BLaER1 treated with 17β-estradiol and CSF1 and Interleukin-3, amounts not matched to agents 10 nM and 100 nM (cell line): ENCODE results near the gene LRRC32.
"Not testable (repeated sequence)": the region's sequence is repeated elsewhere in the genome, so short reads cannot be mapped to it uniquely, and the experiment has no call there.

Source experiments
- H3K27ac ChIP-seq, 11 experiments: shearing (Covaris generic); formaldehyde crosslinking; 2 replicates each; pipeline ENCODE4 v1.8.1; 2022
- H3K27me3 ChIP-seq, 11 experiments: shearing (Covaris generic); formaldehyde crosslinking; 2 replicates each; pipeline ENCODE4 v1.8.1; 2022
- H3K36me3 ChIP-seq, 11 experiments: shearing (Covaris generic); formaldehyde crosslinking; 2 replicates each; pipeline ENCODE4 v1.8.1; 2022
- H3K4me1 ChIP-seq, 10 experiments: shearing (Covaris generic); formaldehyde crosslinking; 2 replicates each; pipeline ENCODE4 v1.8.1; 2022
- H3K4me2 ChIP-seq, 11 experiments: shearing (Covaris generic); formaldehyde crosslinking; 2 replicates each; pipeline ENCODE4 v1.8.1; 2022
- H3K4me3 ChIP-seq, 10 experiments: shearing (Covaris generic); formaldehyde crosslinking; 2 replicates each; pipeline ENCODE4 v1.8.1; 2022
- H3K9ac ChIP-seq, 11 experiments: shearing (Covaris generic); formaldehyde crosslinking; 2 replicates each; pipeline ENCODE4 v1.8.1; 2022
- H3K9me3 ChIP-seq, 11 experiments: shearing (Covaris generic); formaldehyde crosslinking; replicated peaks in 1 of 11; 2 replicates each; pipeline ENCODE4 v1.8.1; 2022
- H4K20me1 ChIP-seq, 11 experiments: shearing (Covaris generic); formaldehyde crosslinking; 2 replicates each; pipeline ENCODE4 v1.8.1; 2022
- Cebpa-rat ChIP-seq, 11 experiments: shearing (Covaris generic); IDR thresholded peaks; 2 replicates each; pipeline ENCODE4 v1.8.1; 2022

LRRC32 gene

DNA sequence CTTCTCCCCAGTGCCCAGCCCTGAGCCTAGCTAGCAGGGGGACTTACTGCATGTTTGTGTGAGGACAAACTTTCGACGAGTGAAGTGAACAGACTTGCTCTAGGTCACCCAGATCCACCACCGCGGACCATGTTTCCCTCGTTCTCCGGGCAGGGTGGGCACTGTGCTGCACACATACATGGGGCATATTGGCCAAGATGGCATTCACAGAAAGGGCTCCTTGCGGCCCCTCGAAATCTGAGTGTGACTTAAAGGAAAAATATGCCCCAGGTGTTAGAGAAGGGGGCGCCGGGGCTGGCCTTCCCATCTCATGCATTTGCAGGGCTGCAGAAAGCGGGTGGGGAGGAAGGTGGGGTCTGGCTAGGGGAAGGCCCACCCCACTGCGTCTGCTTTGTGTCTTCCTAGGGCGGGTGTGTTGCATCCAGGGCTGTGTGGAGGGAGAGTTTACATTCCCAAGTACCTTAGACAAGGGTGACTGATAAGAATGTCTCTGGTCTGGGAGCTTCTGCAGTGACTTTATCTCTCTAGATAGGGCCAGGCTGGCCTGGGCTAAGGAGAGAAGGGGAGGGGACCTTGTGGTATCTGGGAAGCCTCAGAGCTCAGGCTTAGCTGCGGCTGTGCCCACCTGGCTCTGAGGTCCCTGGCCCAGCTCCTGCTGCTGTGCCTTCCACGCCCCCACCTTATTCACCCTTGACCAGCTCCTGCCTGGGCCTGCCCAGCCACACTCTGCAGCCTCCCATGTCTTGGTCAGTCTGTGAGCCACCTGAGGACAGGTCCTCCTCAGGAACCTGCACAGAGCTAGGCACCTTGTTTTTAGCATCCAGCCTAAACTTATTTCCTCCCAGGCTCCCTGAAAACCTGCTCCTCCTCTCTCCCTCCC lies 45.8 kb downstream of the LRRC32 start:
- peaks cover 0 to 13% (median 0%) of the 10 kb centered on the region in 11 experiments; a peak in 4 of 22 replicates for H3K27me3 ChIP-seq
- H3K9ac ChIP-seq = no peak overlapping the region
- peaks cover 0 to 14% (median 11%) of the 10 kb centered on the region in 11 experiments; a peak in 20 of 22 replicates for H3K9me3 ChIP-seq
- no peak for TF ChIP-seq Cebpa-rat (IDR thresholded peaks at IDR 0.05)
- no peak overlapping the region for H3K4me3 ChIP-seq
- H3K27ac ChIP-seq = no peak overlapping the region
- no peak overlapping the region for H3K4me2 ChIP-seq
- H4K20me1 ChIP-seq = no peaks in the 10 kb centered on the region; a peak in 3 of 22 replicates
- peaks cover 0 to 7% (median 0%) of the 10 kb centered on the region in 11 experiments; a peak in 2 of 22 replicates for H3K36me3 ChIP-seq
- peaks cover 34 to 47% (median 37%) of the 10 kb centered on the region in 10 experiments for H3K4me1 ChIP-seq

DNA sequence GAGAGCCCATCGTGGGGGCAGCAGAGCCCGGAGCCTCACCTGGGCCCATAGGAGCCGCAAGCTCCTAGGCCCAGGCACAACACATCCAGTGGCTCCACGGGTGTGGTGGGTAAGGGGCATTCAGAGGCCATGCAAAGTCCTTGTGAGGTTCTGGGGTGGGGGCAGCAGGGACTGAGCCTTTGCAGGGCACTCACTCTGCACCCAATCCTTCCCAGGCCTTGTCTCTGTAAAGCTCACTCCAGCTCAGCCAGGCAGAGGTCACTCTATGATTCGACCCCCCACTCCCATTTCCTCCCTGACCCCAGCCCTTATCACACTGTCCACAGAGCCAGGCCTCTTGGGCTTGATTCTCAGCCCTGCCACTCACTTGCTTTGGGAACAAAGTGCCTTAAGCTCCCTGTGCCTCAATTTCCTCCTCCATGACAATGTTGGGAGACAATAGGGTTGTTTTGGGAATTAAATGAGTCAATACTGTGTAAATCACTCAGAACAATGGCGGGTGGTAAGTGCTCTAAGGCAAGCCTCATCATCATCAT lies 46.6 kb downstream of the LRRC32 start:
- Histone ChIP-seq H3K9me3 (peaks cover 0 to 16% (median 11%) of the 10 kb centered on the region in 11 experiments; a peak in 20 of 22 replicates), H3K9ac (no peak overlapping the region), H3K27me3 (peaks cover 0 to 13% (median 0%) of the 10 kb centered on the region in 11 experiments; a peak in 4 of 22 replicates), H3K27ac (no peak overlapping the region), H3K4me2 (peak overlapping the region in 1 of 11 experiments; percentile 15; a peak in 2 of 22 replicates), H4K20me1 (no peaks in the 10 kb centered on the region; a peak in 3 of 22 replicates), H3K4me1 (peaks cover 26 to 40% (median 29%) of the 10 kb centered on the region in 10 experiments), H3K36me3 (peaks cover 0 to 7% (median 0%) of the 10 kb centered on the region in 11 experiments; a peak in 2 of 22 replicates), H3K4me3 (no peak overlapping the region)
- TF ChIP-seq Cebpa-rat (IDR thresholded peaks at IDR 0.05) = no peak

DNA sequence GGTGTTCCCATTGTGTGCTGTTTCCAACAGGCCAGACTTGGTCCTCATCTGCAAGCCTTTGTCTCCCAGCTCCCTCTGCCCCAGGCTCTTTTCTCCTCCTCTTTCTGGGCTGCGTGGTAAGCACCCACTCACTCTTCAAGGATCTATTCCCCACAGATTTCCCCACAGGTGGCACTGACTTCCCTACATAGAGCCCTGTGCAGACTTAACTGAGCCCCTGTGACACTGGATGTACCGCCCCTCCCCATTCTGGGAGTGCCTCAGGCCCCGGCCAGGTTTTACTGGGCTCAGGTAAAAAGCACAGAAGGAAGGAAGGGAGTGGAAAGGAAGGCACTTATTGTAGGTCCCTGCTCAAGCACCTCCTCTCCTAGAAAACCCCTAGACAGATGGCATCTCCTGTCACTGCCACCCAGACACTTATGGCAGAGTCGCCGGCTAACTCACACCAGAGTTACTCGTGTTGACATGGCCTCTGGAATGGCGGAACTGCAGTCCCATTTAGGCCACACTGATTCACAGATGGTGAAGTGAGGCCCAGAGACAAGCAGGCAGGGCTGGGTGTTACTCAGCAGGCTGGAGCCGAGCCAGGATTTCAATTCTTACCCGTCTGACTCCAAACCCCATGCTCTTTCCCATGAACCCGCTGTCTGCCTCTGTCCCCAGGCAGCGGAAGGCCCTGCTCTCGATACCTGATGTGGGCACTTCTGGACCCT lies 47.2 kb downstream of the LRRC32 start:
- H3K4me2 ChIP-seq = peak overlapping the region in 2 of 11 experiments; percentile 12 to 15; a peak in 2 of 22 replicates
- peaks cover 0 to 13% (median 0%) of the 10 kb centered on the region in 11 experiments; a peak in 4 of 22 replicates for H3K27me3 ChIP-seq
- H3K9me3 ChIP-seq = peaks cover 4 to 22% (median 14%) of the 10 kb centered on the region in 11 experiments; a peak in 20 of 22 replicates
- no peaks in the 10 kb centered on the region; a peak in 3 of 22 replicates for H4K20me1 ChIP-seq
- TF ChIP-seq Cebpa-rat (IDR thresholded peaks at IDR 0.05) = no peak
- no peak overlapping the region for H3K4me3 ChIP-seq
- H3K4me1 ChIP-seq = peaks cover 20 to 33% (median 23%) of the 10 kb centered on the region in 10 experiments
- H3K27ac ChIP-seq = no peak overlapping the region
- H3K36me3 ChIP-seq = peaks cover 0 to 7% (median 0%) of the 10 kb centered on the region in 11 experiments; a peak in 2 of 22 replicates
- no peak overlapping the region; a peak in 1 of 22 replicates for H3K9ac ChIP-seq

DNA sequence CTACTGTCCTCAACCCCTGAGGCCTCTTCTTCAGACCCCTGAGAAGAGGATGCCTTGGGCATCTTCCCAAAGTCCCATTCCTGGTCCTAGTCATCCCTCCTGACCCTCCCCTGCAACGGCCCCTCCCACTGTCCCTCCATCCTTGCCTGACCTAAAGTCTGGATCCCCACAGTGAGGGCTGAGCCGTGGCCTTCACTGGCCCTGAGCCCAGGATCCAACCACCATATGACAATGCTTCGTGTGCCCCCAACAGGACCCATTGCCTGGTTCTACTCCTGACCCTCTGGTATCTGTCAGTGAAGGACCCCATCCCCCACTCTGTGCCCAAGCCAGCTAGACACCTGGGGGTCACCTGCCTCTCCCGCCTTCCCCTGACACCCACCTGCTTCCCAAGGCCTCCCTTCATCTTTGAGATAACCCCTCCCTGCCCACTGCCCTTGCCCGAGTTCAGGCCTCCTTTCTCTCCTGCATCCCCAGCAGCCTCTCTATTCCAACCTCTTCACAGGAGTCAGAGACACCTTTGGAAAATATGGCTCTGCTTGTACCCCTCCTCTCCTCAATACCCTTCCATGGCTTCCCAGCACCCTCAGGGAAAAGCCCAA lies 48.0 kb downstream of the LRRC32 start:
- peak overlapping the region in 2 of 11 experiments; percentile 7 to 12; a peak in 1 of 22 replicates for H3K4me2 ChIP-seq
- no peak overlapping the region for H3K4me3 ChIP-seq
- H3K4me1 ChIP-seq = peaks cover 13 to 26% (median 16%) of the 10 kb centered on the region in 10 experiments
- peaks cover 0 to 13% (median 0%) of the 10 kb centered on the region in 11 experiments; a peak in 4 of 22 replicates for H3K27me3 ChIP-seq
- no peak overlapping the region for H3K9ac ChIP-seq
- peaks cover 0 to 7% (median 0%) of the 10 kb centered on the region in 11 experiments; a peak in 2 of 22 replicates for H3K36me3 ChIP-seq
- no peak overlapping the region for H3K27ac ChIP-seq
- peaks cover 5 to 25% (median 15%) of the 10 kb centered on the region in 11 experiments; a peak in 20 of 22 replicates for H3K9me3 ChIP-seq
- no peaks in the 10 kb centered on the region; a peak in 3 of 22 replicates for H4K20me1 ChIP-seq
- no peak for TF ChIP-seq Cebpa-rat (IDR thresholded peaks at IDR 0.05)

DNA sequence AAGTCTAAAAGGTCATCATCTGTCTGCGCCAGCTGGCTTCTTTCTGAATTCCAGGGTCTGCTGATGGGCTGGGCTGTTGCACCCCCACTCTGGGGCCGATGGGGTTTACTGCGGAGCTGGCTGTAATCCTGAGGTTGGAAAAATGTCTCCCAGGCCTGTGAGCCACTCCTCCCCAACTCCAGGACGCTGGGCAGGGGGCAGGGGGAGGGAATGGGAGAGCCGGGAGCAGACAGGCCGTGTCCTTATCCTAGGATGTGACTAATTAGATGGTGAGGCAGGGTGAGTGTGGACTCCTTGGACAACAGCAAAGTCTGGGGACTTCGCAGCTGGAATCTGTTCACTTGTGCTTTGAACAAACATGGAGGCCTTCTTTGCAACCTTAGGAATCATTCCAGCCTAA lies 48.7 kb downstream of the LRRC32 start:
- H3K4me2 ChIP-seq = no peak overlapping the region
- H3K9me3 ChIP-seq = peaks cover 5 to 25% (median 15%) of the 10 kb centered on the region in 11 experiments; a peak in 20 of 22 replicates
- H4K20me1 ChIP-seq = no peaks in the 10 kb centered on the region; a peak in 3 of 22 replicates
- no peak overlapping the region for H3K27ac ChIP-seq
- TF ChIP-seq Cebpa-rat (IDR thresholded peaks at IDR 0.05) = no peak
- no peak overlapping the region for H3K9ac ChIP-seq
- peaks cover 0 to 7% (median 0%) of the 10 kb centered on the region in 11 experiments; a peak in 2 of 22 replicates for H3K36me3 ChIP-seq
- H3K4me1 ChIP-seq = peaks cover 5 to 19% (median 8%) of the 10 kb centered on the region in 10 experiments
- H3K4me3 ChIP-seq = no peak overlapping the region
- H3K27me3 ChIP-seq = peaks cover 0 to 13% (median 0%) of the 10 kb centered on the region in 11 experiments; a peak in 4 of 22 replicates

DNA sequence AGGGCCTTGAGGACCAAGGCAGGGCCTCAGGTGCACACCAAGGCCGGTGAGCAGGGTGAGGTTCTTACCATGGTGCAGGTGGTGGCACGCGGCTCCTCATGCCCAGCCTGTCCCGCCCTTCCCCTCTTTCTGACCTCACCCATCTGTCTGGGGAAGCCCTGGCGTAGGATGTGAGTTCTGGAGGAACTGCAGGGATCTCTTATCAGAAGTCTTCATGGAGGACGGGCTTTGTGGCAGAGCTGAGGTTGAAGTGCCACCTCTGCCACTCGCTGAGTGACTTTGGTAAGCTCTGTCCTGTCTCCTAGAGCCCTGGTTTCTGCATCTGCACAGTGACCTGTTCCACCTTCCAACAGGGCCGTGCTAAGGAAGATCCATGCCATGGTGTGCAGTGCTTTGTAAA lies 49.1 kb downstream of the LRRC32 start:
- H3K27ac ChIP-seq = no peak overlapping the region
- no peak for TF ChIP-seq Cebpa-rat (IDR thresholded peaks at IDR 0.05)

DNA sequence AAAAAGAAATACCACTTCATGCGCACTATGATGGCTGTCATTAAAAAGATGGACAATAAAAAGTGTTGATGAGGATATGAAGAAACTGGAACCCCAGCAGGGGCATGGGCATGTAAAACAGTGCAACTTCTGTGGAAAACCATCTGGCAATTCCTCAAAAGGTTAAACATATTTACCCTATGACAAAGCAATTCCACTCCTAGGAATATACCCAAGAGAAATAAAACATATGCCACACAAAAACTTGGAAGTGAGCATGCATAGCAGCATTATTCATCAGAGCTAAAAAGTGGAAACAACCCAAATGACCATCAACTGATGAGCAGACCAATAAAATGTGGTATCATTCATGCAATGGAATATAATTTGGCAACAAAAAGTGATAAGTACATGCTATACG lies 50.1 kb downstream of the LRRC32 start:
- H3K4me3 ChIP-seq = no peak overlapping the region
- H3K27me3 ChIP-seq = peaks cover 0 to 6% (median 0%) of the 10 kb centered on the region in 11 experiments; a peak in 1 of 22 replicates
- no peak overlapping the region for H3K4me2 ChIP-seq
- peaks cover 0 to 18% (median 8%) of the 10 kb centered on the region in 10 experiments; a peak in 11 of 20 replicates for H3K4me1 ChIP-seq
- H3K27ac ChIP-seq = no peak overlapping the region
- peaks cover 3 to 14% (median 5%) of the 10 kb centered on the region in 11 experiments; a peak in 17 of 22 replicates for H3K9me3 ChIP-seq
- H4K20me1 ChIP-seq = no peaks in the 10 kb centered on the region; a peak in 3 of 22 replicates
- H3K36me3 ChIP-seq = no peaks in the 10 kb centered on the region; a peak in 1 of 22 replicates
- no peak overlapping the region for H3K9ac ChIP-seq
- no peak for TF ChIP-seq Cebpa-rat (IDR thresholded peaks at IDR 0.05)

More for the DNA sequence above, 49.1 kb downstream of the LRRC32 start:
- Histone ChIP-seq H3K9ac (no peak overlapping the region), H3K9me3 (peaks cover 5 to 23% (median 14%) of the 10 kb centered on the region in 11 experiments; a peak in 20 of 22 replicates), H3K4me1 (peaks cover 1 to 15% (median 4%) of the 10 kb centered on the region in 10 experiments), H3K4me3 (no peak overlapping the region), H3K27me3 (peaks cover 0 to 13% (median 0%) of the 10 kb centered on the region in 11 experiments; a peak in 4 of 22 replicates), H3K4me2 (no peak overlapping the region), H4K20me1 (no peaks in the 10 kb centered on the region; a peak in 3 of 22 replicates), H3K36me3 (peaks cover 0 to 7% (median 0%) of the 10 kb centered on the region in 11 experiments; a peak in 2 of 22 replicates)

DNA sequence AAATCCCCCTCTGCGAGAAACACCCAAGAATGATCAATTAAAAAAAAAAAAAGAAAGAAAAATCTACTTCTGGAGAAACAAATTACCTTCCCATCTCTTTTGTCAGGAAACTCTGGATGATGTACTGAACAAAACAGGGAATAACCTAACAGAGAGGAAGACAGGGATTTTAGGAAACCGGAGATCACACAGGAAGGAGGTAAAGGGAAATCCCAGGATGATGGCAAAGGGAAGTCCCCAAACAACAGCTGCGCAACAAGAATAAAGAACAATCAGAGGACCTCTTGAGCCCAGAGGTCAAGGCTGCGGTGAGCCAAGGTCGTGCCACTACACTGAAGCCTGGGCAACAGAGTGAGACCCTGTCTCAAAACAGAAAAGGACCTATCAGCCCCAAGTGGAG lies 50.7 kb downstream of the LRRC32 start:
- not testable (repeated sequence) for H3K36me3 ChIP-seq, H3K27ac ChIP-seq, H3K27me3 ChIP-seq, H3K4me3 ChIP-seq, H3K9ac ChIP-seq, H3K4me2 ChIP-seq, H4K20me1 ChIP-seq
- H3K9me3 ChIP-seq = peaks cover 0 to 11% (median 5%) of the 10 kb centered on the region in 11 experiments; a peak in 7 of 22 replicates
- H3K4me1 ChIP-seq = peaks cover 0 to 25% (median 14%) of the 10 kb centered on the region in 10 experiments; a peak in 11 of 20 replicates
